HL-60/S4 treated with retinoic acid at 250 ng/mL for 4 days and 3 days (cell line): Measurements from ENCODE around the gene PADI2.

ENCODE experiments used
- in situ Hi-C: fragments of 300-500 bp; cut with MboI; formaldehyde crosslinking; loops from 2 replicates; pipeline ENCODE4 v1.7.0; 2022; ENCODE audit warnings: low sequenced_read_pairs

PADI2 gene

GRCh38 chr1:17091252-17091651 is 28.0 kb downstream of the PADI2 start:
- in situ Hi-C loops, result no loop called here

- in situ Hi-C loops, result no loop called here
These were observed 29.7 kb downstream of the PADI2 start for GRCh38 chr1:17089506-17089905.

GRCh38 chr1:17086751-17087150 is 32.5 kb downstream of the PADI2 start:
- in situ Hi-C loops, result no loop called here

- in situ Hi-C loops, result no loop called here
These were observed 34.5 kb downstream of the PADI2 start for GRCh38 chr1:17084787-17085186.

GRCh38 chr1:17082761-17083160 is 36.5 kb downstream of the PADI2 start:
- in situ Hi-C loops, result no loop called here

- in situ Hi-C loops, result no loop called here
These were observed 37.8 kb downstream of the PADI2 start for GRCh38 chr1:17081439-17081838.

- in situ Hi-C loops, result no loop called here
These were observed 38.4 kb downstream of the PADI2 start for GRCh38 chr1:17080880-17081279.

- in situ Hi-C loops, result no loop called here
These were observed 39.0 kb downstream of the PADI2 start for GRCh38 chr1:17080085-17080759.

- in situ Hi-C loops, result no loop called here
These were observed 40.0 kb downstream of the PADI2 start for GRCh38 chr1:17078991-17079868.

- in situ Hi-C loops, result no loop called here
These were observed 43.6 kb downstream of the PADI2 start for GRCh38 chr1:17075470-17076255.

GRCh38 chr1:17071794-17072193 is 47.5 kb downstream of the PADI2 start:
- in situ Hi-C loops, result no loop called here

- in situ Hi-C loops, result no loop called here
These were observed 49.1 kb downstream of the PADI2 start for GRCh38 chr1:17070163-17070525.

- in situ Hi-C loops, result loop anchor here (5.0 to 10.0 kb wide), 2 partner anchors 53 to 165 kb away; no protein-coding TSS in a partner anchor
These were observed 49.6 kb downstream of the PADI2 start for GRCh38 chr1:17069452-17070162.

- in situ Hi-C loops, result loop anchor here (5.0 to 10.0 kb wide), 2 partner anchors 54 to 166 kb away; no protein-coding TSS in a partner anchor
These were observed 50.5 kb downstream of the PADI2 start for GRCh38 chr1:17068789-17069188.

GRCh38 chr1:17067465-17068240 is 51.6 kb downstream of the PADI2 start:
- in situ Hi-C loops, result loop anchor here (5.0 to 10.0 kb wide), 2 partner anchors 55 to 167 kb away; no protein-coding TSS in a partner anchor

- in situ Hi-C loops, result loop anchor here (5.0 to 10.0 kb wide), 2 partner anchors 55 to 168 kb away; no protein-coding TSS in a partner anchor
These were observed 52.2 kb downstream of the PADI2 start for GRCh38 chr1:17067069-17067426.

GRCh38 chr1:17066361-17067068 is 52.7 kb downstream of the PADI2 start:
- in situ Hi-C loops, result loop anchor here (5.0 to 10.0 kb wide), 2 partner anchors 56 to 168 kb away; no protein-coding TSS in a partner anchor

GRCh38 chr1:17065666-17066065 is 53.6 kb downstream of the PADI2 start:
- in situ Hi-C loops, result loop anchor here (5.0 to 10.0 kb wide), 2 partner anchors 57 to 169 kb away; no protein-coding TSS in a partner anchor

GRCh38 chr1:17062751-17063150 is 56.5 kb downstream of the PADI2 start:
- in situ Hi-C loops, result loop anchor here (10.0 kb wide), 1 partner anchor 172 kb away; no protein-coding TSS in a partner anchor
